ENCODE results near the gene CEACAM16.
"Not testable (repeated sequence)": the region's sequence is repeated elsewhere in the genome, so short reads cannot be mapped to it uniquely, and the experiment has no call there.

CEACAM16 gene

GRCh38 chr19:44677019-44677811 is 21.7 kb upstream of the CEACAM16 start:
- DNase-seq (ENCODE audit: low spot score), result no peak

- no peak for DNase-seq (ENCODE audit: low spot score)
These were observed 18.4 kb upstream of the CEACAM16 start for GRCh38 chr19:44680536-44680935.

GRCh38 chr19:44681992-44682790 is 16.8 kb upstream of the CEACAM16 start:
- DNase-seq (ENCODE audit: low spot score), result no peak

- no peak for DNase-seq (ENCODE audit: low spot score)
These were observed 16.1 kb upstream of the CEACAM16 start for GRCh38 chr19:44682807-44683206.

- DNase-seq (ENCODE audit: low spot score), result no peak
These were observed 15.3 kb upstream of the CEACAM16 start for GRCh38 chr19:44683434-44684210.

- not testable (repeated sequence) for DNase-seq (ENCODE audit: low spot score)
These were observed 14.6 kb upstream of the CEACAM16 start for GRCh38 chr19:44684396-44684795.

- no peak for DNase-seq (ENCODE audit: low spot score)
These were observed 13.8 kb upstream of the CEACAM16 start for GRCh38 chr19:44684892-44685863.

- no peak for DNase-seq (ENCODE audit: low spot score)
These were observed 13.1 kb upstream of the CEACAM16 start for GRCh38 chr19:44685877-44686276.

GRCh38 chr19:44686896-44687295 is 12.1 kb upstream of the CEACAM16 start:
- no peak for DNase-seq (ENCODE audit: low spot score)

GRCh38 chr19:44687888-44688287 is 11.1 kb upstream of the CEACAM16 start:
- DNase-seq (ENCODE audit: low spot score), result no peak

GRCh38 chr19:44689290-44690130 is 9.4 kb upstream of the CEACAM16 start:
- DNase-seq (ENCODE audit: low spot score), result peak; percentile 61

GRCh38 chr19:44690131-44690440 is 8.9 kb upstream of the CEACAM16 start:
- DNase-seq (ENCODE audit: low spot score), result no peak

GRCh38 chr19:44692379-44692721 is 6.6 kb upstream of the CEACAM16 start:
- DNase-seq (ENCODE audit: low spot score), result no peak

- no peak for DNase-seq (ENCODE audit: low spot score)
These were observed 4.8 kb upstream of the CEACAM16 start for GRCh38 chr19:44694184-44694579.

GRCh38 chr19:44696939-44697669 is 1.8 kb upstream of the CEACAM16 start:
- no peak for DNase-seq (ENCODE audit: low spot score)

- no peak for DNase-seq (ENCODE audit: low spot score)
These were observed 1.3 kb upstream of the CEACAM16 start for GRCh38 chr19:44697670-44698034.

GRCh38 chr19:44700547-44700946 is 1.6 kb downstream of the CEACAM16 start:
- DNase-seq (ENCODE audit: low spot score), result no peak

GRCh38 chr19:44701228-44701627 is 2.3 kb downstream of the CEACAM16 start:
- no peak for DNase-seq (ENCODE audit: low spot score)

- DNase-seq (ENCODE audit: low spot score), result no peak
These were observed 3.7 kb downstream of the CEACAM16 start for GRCh38 chr19:44702551-44703176.

Data from cerebellar cortex (tissue), 1 donor.